OCI-LY7 (cell line): ENCODE results near the gene FANCB.

Experiments used
- CTCF ChIP-seq: fragments of 200-600 bp; sonication (generic); conservative IDR thresholded peaks from 2 replicates; pipeline ENCODE4 v1.5.1; 2014; ENCODE audit warnings: mild to moderate bottlenecking, antibody characterized with exemption, low read length, moderate library complexity, mixed read lengths
- EZH2phosphoT487 ChIP-seq: fragments of 200-600 bp; sonication (generic); IDR thresholded peaks from 2 replicates; pipeline ENCODE4 v1.6.1; 2018; ENCODE audit warnings: low read depth, borderline replicate concordance, mild to moderate bottlenecking, mixed run types, antibody characterized with exemption, low read length, moderate library complexity, mixed read lengths

GRCh38 chrX:14915596-14915995, 42.7 kb upstream of the FANCB start:
- no peak for TF ChIP-seq EZH2phosphoT487
- no peak for TF ChIP-seq CTCF
